GM10266 (cell line): ENCODE measurements around the gene MT1X.
A peak's percentile ranks its signal among the peaks of the same experiment; 100 is the strongest.
"Not testable (repeated sequence)": the region's sequence is repeated elsewhere in the genome, so short reads cannot be mapped to it uniquely, and the experiment has no call there.

Source experiments
- DNase-seq: peaks from one replicate; pipeline ENCODE4 v3.0.0; 2012; ENCODE audit errors: extremely low spot score
- CTCF ChIP-seq: IDR thresholded peaks from 2 replicates; pipeline ENCODE4 v1.5.1; 2012; ENCODE audit warnings: mild to moderate bottlenecking, low read depth; ENCODE audit not compliant: control insufficient read depth, insufficient read depth; ENCODE audit errors: missing control alignments

The MT1X gene

DNA sequence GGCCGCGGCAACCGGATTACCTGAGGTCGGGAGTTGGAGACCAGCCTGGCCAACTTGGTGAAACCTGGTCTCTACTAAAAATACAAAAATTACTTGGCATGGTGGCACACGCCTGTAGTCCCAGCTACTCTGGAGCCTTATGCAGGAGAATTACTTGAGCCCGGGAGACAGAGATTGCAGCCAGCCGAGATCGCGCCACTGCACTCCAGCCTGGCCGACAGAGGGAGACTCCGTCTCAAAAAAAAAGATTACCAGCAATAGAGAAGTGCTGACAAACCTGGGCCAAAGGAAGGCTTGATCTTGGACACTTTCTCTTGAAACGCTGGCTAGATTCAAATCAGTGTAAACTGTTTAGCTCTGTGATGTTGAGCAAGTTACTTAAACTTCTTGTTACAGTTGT lies 8.3 kb upstream of the MT1X start:
- DNase-seq, result no peak
- TF ChIP-seq CTCF, result peak; percentile 50

DNA sequence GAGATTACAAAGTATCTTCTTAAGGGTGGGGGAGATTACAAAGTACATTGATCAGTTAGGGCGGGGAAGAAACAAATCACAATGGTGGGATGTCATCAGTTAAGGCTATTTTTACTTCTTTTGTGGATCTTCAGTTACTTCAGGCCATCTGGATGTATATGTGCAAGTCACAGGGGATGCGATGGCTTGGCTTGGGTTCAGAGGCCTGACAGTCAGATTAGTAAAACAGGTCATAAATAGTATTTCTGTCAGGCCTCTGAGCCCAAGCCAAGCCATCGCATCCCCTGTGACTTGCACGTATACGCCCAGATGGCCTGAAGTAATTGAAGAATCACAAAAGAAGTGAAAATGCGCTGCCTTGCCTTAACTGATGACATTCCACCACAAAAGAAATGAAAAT lies 7.7 kb upstream of the MT1X start:
- DNase-seq, result not testable (repeated sequence)

GRCh38 chr16:56675685-56676210 lies 6.5 kb upstream of the MT1X start:
- DNase-seq, result no peak
- no peak for TF ChIP-seq CTCF

GRCh38 chr16:56677474-56677873 lies 4.8 kb upstream of the MT1X start:
- no peak for DNase-seq
- TF ChIP-seq CTCF, result no peak

DNA sequence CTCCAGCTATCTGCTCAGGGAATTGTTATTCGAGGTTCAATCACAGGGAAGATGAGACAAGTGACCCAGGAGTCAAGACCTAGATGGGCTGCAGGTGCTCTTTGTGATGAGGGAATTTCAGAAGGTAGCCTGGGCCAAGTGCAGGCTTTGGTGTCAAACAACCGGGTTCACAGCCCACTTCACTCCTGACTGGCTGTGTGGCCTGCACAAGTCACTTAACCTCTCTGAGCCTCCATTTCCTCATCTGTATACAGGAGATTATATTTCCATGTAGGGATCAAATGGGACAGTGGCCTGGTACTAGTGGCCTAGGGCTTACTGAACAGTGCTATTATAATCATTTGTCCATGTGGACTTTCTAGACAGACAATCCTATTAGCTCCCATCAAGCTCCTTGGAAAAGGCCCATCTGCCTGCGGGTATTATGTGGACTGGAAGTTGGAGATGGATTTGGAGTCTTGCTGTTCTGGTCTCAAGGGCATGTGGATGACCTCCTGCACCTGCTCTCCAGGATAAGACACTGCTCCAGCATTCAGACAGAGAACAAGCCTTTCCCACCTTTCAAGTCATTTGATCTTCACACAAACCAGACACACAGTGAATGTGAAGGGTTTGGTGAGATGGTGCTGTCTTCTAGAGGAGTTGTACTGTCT lies 3.1 kb upstream of the MT1X start:
- DNase-seq, result no peak
- no peak for TF ChIP-seq CTCF

GRCh38 chr16:56679818-56680217 lies 2.5 kb upstream of the MT1X start:
- TF ChIP-seq CTCF, result no peak
- no peak for DNase-seq

DNA sequence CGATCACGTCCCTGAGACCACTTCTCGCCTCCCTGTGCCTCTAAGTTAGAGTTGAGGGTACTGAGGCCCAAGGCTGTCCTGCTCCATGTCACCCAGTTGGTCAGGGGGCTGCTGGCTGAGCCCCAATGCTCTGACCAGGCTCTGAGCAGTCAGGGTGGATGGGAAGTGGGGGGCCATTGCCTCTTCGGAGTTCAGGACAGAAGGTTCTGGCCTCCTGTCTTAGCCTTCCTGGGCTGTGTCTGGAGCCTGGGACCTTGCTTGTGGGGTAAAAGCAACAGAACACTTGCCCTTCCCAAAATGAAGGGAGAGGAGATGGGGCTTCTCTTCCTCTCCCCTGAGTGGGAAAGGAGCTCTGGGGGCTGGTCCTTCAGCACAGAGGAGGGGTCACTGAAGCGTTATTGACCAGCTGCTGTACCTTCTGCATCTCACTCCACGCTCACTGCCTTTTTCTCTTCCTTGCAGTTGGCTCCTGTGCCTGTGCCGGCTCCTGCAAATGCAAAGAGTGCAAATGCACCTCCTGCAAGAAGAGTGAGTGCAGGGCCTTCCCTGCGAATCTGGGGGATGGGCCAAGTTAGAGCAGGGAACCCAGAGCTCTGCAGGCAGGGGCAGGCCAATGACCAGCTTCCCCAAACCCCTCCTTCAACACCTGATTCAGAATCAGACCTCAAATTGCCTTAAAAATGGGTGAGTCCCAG lies 580 bp downstream of the MT1X start:
- no peak for TF ChIP-seq CTCF
- no peak for DNase-seq
